Stimulated activated CD8-positive, alpha-beta memory T cell treated with anti-CD3 and anti-CD28 coated beads, Interleukin-4, amount 100 ng/mL, for 24 hours (primary cell): Measurements from ENCODE around the gene AGFG1.
"Not testable (repeated sequence)": the region's sequence is repeated elsewhere in the genome, so short reads cannot be mapped to it uniquely, and the experiment has no call there.

ENCODE experiments used
- DNase-seq: peaks from one replicate; pipeline ENCODE4 v3.0.0-alpha.2; 2020; ENCODE audit warnings: low read depth

The AGFG1 gene

GRCh38 chr2:227500301-227500630, 28.3 kb downstream of the AGFG1 start:
- no peak for DNase-seq

- DNase-seq, result no peak
Measured at GRCh38 chr2:227503433-227504406, 31.8 kb downstream of the AGFG1 start.

- DNase-seq, result no peak
Measured at GRCh38 chr2:227504700-227505099, 32.7 kb downstream of the AGFG1 start.

GRCh38 chr2:227506456-227506855, 34.5 kb downstream of the AGFG1 start:
- no peak for DNase-seq

- no peak for DNase-seq
Measured at GRCh38 chr2:227507963-227508362, 36.0 kb downstream of the AGFG1 start.

- no peak for DNase-seq
Measured at GRCh38 chr2:227509076-227509475, 37.1 kb downstream of the AGFG1 start.

GRCh38 chr2:227509824-227510619, 38.1 kb downstream of the AGFG1 start:
- DNase-seq, result no peak

- no peak for DNase-seq
Measured at GRCh38 chr2:227510620-227510958, 38.6 kb downstream of the AGFG1 start.

- no peak for DNase-seq
Measured at GRCh38 chr2:227511239-227511930, 39.4 kb downstream of the AGFG1 start.

GRCh38 chr2:227511955-227512354, 40.0 kb downstream of the AGFG1 start:
- DNase-seq, result no peak

- no peak for DNase-seq
Measured at GRCh38 chr2:227513113-227513512, 41.2 kb downstream of the AGFG1 start.

- no peak for DNase-seq
Measured at GRCh38 chr2:227515742-227516141, 43.8 kb downstream of the AGFG1 start.

- DNase-seq, result no peak
Measured at GRCh38 chr2:227517724-227518123, 45.8 kb downstream of the AGFG1 start.

GRCh38 chr2:227518278-227518865, 46.4 kb downstream of the AGFG1 start:
- DNase-seq, result not testable (repeated sequence)

- DNase-seq, result not testable (repeated sequence)
Measured at GRCh38 chr2:227521178-227521577, 49.2 kb downstream of the AGFG1 start.

GRCh38 chr2:227524665-227525064, 52.7 kb downstream of the AGFG1 start:
- no peak for DNase-seq

GRCh38 chr2:227527351-227527750, 55.4 kb downstream of the AGFG1 start:
- no peak for DNase-seq

- no peak for DNase-seq
Measured at GRCh38 chr2:227528803-227529202, 56.8 kb downstream of the AGFG1 start.

GRCh38 chr2:227529871-227530270, 57.9 kb downstream of the AGFG1 start:
- DNase-seq, result no peak

GRCh38 chr2:227534714-227535113, 62.8 kb downstream of the AGFG1 start:
- DNase-seq, result no peak

- DNase-seq, result no peak
Measured at GRCh38 chr2:227536445-227536844, 64.5 kb downstream of the AGFG1 start.

- DNase-seq, result no peak
Measured at GRCh38 chr2:227539465-227539956, 67.6 kb downstream of the AGFG1 start.
